T-helper 1 cell (primary cell): ENCODE data around the gene P3H2.

Experiments
- DNase-seq, 5 donors: peaks; one replicate each; pipeline ENCODE4 v3.0.0-alpha.2; 2012 to 2020

The P3H2 gene

DNA sequence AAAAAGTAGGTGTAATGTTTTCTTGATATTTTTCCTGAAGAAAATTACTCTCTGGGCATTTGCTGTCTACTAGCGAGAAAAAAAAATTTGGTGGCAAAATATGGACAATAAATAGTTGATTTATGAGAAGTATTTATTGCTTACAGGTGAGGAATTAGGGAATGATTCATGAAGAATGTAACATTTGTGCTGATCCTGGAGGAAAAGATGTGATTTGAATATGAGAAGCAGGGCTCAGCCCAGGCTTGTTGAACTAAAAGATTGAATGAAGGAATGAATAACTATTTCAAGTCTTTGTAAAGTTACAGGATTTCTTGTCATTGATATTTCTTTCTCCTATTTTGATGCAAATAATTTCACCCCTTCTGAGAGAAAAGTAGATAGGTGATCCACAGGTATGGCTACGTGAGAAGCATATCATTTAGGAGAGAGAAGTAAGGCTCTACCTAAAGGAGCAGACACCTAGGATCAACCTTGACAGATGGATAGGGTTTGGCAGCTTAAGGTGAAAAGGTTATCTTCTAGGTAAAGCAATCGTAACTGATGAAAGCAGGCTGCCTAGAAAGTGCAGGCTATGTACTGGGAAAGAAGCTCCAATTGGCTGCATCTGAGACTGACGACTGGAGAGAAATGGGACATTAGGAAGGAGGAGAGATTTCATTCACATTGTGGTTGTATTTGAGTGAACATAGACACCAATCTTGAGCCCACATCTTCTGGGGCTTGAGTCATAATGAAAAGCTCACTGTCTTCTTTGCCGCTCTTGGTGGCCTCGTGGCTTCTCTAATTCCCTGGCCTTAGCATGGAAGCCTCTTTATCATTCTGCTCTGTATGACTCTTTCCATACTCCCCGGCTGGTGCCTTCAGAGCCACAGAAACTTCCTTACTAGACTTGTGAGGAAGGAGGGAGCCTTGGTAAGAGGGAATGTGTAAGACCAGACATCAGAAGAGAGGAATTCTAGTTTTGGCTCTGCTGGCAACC lies 106.5 kb downstream of the P3H2 start:
- DNase-seq: no peak

DNA sequence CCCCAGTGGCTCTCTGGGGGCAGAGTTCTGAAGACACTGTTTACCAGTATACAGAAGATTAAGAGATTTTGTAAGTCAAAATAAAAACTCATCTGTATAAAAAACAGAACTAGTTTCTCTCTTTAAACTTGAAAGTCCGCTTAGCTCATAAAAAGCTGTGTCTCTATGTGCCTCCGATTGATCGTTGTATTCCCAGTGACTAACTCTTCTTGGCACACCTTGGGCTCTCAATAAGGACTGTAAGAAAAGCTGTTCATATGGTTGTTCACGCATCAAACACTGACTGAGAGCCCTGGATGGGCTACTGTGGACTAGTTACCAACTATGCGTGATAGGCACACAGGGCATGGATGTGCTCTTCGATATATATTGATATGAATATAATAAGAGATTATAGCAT lies 107.9 kb downstream of the P3H2 start:
- DNase-seq: no peak

DNA sequence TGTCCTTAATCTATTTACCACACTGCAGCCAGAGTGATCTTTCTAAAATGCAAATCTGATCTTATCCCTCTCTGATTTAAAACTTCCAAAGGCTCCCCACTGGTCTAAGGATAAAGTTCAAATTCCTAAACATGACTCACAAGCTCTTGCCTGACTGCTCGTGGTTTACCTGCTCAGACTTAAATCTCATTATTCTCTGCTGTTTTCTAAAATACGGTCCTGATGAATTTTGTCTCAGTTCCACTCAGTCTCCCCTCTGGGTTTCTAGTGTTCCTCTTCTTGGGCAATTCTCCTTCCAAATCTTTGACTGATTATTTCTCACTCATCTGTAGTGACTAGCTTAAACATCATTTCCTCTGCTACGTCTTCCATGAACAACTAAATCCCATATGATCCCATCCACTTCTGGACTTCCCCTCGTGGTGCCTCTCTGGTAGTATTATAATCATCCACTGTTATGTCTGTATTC lies 108.3 kb downstream of the P3H2 start:
- no peak for DNase-seq

DNA sequence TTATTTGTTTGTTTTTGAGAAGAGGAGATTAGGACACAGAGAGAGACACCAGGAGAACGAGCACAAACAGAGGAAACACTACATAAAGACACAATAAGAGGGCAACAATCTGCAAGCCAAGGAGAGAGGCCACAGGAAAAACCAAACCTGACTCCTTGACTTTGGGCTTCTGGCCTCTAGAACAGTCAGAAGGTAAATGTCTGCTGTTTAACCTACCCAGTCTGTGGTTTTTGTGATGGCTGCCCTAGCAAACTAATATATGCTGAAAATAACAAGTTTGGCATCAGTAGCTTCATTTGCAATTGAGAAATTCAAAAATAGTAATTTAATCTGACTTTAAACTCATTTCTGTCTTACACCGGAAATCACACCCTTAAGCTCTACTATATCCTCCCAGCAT lies 110.2 kb downstream of the P3H2 start:
- DNase-seq: no peak

DNA sequence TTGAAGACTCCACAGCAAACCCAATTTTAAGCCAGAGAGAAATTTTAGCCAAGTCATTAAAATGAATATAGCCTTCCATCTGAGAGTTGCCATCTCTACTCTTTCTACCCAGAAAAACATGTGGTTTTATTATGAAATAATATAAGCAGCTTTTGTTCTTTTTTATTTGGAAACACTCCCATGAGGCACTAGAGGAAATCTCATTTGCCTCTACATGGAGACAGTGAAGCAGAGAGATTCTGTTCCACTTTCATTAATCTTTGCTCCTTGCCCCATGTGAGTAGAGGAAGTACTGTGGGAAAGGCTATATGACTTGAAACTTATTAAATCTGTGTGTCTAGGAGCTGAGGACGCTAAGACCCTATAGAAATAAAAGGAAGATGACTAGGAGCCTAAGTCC lies 111.1 kb downstream of the P3H2 start:
- DNase-seq: no peak

DNA sequence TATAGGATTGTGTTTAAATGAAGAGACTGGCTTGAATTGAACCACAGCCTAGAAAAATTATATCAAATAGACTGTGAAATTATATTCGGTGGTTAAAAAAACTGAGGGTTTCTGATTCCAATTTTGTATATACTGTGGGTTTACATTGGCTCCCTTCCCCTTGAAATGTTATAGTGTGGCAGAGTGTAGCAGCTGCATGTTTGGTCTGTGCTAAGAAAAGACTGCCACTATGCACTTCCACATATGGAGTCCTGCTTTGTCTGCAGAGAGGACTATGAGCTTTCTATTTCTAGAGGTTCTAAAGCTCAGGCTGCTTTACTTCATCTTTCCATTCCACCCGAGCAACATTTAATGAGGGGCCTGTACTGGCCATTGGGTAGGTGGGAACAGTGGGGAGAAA lies 112.3 kb downstream of the P3H2 start:
- DNase-seq: no peak

DNA sequence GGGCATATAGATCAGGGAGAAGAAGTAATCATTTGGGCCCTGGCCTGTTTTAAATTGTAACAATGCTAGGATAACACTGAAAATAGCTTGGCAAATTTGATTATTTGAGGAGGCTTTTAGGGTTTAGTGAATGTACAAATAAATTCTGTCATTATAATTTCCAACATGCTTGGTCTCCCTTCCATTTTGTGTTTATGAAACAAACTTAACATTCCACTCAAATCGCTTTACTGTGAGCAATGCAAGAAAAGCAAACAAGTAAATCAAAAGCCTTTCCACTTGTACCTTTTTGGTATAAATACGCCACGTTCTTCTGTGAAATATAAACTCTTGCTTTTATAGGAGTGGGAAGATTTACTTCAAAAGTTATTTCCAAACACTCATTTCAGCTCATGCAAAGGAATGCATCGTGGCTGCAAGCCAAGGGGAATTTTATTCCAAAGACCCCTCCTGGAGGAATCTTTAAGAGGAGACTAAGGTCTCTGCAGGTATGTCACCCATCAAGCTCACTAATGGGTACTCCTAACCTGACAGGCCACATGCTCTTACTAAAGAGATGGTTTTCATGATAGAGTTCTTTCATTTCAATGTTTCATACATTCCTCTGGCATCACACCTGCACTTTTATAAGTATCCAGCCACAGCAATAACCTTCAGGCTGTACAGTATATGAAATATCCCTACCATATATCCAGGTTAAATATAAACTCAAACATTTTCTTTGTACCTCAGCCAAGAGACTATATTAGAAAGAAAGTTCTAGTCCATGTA lies 115.2 kb downstream of the P3H2 start:
- DNase-seq: no peak

DNA sequence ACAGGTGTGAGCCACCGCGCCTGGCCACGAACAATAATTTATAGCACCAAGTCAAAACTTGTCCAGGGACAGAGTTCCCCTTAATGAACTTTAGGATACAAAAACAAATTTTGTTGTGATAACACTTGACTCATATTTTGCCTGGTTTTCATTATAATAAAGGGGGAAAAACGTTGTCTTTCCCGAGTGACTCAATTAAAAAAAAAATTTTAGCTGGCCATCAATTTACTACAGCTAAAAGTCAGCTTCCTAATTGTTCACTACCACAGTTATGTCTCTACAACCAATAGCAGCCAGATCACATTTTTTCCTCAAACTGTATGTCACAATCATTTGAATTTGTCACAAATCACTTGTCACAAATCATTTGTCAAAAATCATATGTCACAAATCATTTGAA lies 116.0 kb downstream of the P3H2 start:
- DNase-seq: no peak

DNA sequence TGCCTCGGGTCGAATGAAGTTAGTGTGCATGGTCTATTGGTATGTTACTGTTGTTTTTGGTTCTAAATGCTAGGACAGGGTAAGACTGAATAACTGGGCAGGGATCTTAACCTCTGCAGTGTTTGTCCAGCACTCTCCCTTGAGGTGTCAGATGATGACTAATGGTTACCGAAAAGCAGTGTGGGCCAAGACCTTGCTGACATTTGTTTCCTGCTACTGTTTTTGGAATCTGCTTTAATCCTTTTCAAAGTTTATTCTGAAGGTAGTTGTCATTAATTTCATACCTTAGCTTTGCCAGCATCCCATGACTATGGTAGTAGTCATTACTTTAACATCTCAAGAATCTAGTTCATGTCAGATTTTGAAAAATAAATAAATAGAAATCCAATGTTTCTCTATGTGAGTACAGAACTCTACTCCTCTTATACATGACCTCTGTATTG lies 117.0 kb downstream of the P3H2 start:
- no peak for DNase-seq

DNA sequence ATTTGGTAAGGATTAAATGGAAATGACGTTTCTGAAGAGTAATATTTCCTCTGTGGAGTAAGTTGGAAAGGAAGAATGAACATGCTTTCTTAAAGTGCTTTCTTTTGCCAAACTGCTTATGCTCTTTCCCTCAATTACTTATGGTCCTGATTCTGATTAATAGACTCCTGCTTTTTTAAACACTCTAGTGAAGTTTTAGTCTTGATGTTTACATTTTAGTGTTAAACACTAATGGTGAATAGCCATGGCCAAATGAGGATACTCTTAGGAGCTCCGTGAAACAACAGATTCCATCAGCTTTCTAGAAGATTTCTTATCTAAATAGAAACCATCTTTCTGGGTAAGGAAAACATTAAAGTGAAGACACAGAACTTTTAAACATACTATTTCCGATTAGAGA lies 117.6 kb downstream of the P3H2 start:
- DNase-seq: no peak

DNA sequence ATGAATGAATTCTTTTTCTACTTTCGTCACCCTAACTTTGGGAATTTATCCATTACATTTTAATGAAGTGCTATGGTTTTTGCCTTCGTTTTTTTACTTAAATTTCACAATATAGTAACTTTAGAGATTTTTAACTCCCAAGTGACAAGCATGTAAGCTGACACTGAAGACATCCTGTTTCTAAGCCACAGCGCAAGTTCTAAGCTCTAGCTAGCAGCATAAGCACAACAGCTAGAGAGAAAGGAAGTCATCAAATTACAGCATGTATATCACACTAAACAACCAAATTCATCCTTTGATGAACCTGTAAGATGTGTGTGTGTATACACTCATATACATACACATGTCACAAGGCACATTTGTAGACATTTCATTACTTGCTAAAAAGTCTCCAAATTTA lies 119.3 kb downstream of the P3H2 start:
- no peak for DNase-seq

DNA sequence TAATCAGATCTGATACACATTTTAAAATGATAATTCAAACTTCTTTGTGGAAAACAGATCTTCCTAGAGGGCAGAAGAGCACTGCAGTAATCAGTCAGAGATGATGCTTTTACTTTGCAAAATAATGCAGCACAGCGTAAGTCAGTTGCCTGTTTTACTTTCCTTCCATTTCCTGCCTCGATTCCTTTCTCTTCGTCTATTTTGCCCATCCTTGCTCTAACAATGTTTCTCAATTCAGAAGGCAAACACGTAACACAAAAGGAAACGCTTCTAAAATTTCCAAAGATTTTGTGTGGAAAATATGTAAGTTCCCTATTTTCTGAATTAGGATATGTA lies 119.9 kb downstream of the P3H2 start:
- no peak for DNase-seq

DNA sequence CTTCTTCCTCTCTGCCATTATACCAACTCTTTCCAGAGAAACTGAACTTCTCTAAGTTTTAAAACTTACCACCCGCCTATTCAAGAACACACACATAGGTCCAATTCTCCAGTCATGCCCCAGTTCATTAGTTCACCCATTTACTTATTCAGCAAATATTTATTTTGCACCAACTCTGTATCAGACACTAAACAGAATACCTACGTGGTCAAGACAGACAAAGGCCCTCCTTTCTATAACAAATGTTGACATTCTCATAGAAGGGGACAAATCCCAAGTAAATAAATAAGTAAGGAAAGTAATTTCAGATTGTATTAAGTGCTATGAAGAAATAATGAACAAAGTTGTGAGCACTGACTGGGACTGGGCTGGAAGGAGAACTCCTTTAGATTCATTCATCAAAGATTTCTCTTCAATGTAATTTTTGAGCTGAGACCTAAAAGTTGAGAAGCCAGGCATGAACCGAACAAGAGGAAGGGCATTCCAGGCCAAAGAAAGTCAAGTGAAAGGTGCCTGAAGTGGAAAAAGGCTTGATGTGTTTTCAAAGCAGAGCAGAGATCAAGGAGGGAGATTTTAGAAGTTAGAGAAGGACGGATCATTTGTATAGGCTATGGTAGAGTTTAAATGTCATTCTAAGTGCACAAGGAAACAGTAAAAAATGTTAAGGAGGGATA lies 120.4 kb downstream of the P3H2 start:
- DNase-seq: no peak

DNA sequence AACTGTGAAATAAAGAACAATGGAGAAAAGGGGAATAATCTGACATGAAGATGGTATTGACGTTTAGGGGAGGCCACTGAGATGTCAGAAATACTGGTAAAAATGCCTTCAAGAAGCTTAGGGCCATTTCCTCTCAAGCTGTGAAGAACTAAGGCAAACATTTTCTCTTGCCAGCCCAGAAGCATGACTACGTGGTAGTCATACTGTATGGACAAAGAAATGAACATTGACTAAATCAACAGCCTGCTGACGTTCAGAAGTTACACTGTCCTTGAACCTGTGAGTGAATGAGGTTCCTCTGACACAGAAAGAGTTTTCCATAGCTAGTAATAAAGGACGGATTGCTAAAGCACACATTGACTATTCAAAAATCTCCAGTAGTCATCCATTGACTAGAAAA lies 121.0 kb downstream of the P3H2 start:
- no peak for DNase-seq

DNA sequence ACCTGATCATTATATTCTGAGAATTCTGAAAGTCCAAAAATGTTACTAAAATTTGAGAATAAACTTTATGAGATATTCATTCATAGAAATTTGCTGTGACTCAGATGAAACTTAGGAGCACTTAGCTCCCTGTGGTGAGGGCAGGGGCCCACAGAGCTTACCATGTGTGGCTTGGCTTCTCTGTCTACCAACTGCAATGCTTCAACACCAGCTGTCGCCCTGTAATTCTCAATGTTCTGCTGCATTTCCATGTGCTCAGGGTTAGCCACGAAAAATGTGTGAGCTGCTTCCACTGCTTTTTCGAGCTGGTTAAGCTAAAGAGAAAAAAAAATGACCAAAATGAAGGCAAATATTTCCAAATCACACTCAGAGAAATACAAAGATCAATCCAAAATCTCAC lies 125.6 kb downstream of the P3H2 start:
- no peak for DNase-seq

DNA sequence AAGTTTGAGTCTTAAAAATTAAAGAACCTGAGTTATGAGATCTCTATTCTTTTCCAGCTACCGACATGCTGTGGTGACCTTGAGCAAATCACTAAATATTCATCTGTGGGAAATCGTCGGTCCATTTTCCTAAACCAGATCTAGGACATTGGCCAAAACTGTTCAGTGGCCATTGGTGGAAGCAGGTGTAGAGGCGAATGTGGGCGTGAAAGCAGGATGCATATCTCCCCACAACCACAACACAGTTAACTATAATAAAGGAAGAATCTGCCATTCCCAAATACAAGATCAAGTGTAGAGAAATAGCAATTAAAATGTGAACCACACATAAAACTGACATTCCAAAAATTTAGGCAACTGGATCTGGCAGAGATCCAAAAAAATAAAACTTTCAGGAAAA lies 129.9 kb downstream of the P3H2 start:
- DNase-seq: no peak

DNA sequence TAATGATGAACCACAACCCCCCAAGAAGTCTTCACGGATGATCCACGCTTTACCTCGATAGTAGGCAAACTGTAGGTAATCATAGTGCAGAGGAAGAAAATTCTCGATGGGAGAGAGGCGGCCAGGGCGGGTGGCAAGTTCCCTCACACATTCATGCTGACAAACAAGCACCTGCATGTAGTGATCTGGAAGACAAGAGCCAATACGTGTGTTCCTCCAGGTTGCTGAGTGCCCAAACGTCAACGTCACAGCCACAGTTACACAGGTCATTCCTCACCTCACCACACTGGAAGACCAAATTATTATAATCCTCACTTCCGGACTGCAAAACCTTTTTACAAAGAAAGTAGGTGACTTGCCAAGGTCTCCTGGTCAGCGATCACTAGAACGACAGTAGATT lies 131.8 kb downstream of the P3H2 start:
- no peak for DNase-seq

DNA sequence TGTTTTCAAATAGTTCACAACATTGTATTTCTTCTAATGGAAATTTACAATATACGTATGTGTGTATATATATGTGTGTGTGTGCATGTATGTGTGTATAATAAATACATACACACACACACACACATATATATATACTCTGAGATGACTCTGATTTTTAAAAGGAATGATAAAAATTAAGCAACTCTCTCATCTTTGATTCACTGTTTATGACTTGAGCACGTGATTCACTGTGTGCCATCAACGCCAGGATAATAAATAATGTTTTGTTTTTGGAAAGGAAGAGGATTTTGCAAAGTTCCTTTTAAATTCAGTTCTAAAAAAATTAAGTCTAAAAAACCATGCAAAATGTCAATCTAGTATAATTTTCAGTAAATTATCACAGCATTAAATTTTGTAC lies 132.4 kb downstream of the P3H2 start:
- no peak for DNase-seq

DNA sequence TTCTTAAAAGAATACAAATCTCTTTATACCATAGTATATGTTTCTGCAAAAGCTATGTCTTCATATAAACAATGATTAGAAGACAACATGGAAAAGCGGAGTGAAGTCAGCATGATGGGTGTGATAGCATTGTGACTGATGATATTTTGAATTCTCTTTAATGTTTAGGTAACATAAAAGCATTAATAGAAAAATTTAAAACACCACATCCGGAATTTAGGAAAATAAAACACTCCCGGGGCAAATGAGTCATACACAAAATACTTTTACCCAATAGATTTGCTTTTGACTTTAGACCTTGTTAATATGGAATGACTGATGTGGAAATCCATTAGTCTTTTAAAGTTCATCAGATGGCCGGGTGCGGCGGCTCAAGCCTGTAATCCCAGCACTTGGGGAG lies 134.7 kb downstream of the P3H2 start:
- DNase-seq: no peak

DNA sequence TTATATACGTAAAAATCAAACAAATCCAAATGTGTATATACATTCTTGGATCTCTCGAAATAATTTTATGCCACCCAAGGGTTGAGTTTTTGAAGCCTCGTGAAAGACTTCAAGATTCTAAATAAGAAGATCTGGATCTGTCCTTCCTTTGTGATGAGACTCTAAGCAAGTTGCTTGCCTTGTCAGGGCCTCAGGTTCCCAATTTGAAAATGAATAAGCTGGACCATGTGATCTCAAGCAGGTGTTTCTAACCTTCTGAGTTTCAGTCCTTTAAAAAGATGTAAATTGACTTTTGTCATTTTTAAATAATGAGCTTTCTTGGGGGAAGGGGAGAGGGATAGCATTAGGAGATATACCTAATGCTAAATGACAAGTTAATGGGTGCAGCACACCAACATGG lies 137.1 kb downstream of the P3H2 start:
- DNase-seq: no peak

DNA sequence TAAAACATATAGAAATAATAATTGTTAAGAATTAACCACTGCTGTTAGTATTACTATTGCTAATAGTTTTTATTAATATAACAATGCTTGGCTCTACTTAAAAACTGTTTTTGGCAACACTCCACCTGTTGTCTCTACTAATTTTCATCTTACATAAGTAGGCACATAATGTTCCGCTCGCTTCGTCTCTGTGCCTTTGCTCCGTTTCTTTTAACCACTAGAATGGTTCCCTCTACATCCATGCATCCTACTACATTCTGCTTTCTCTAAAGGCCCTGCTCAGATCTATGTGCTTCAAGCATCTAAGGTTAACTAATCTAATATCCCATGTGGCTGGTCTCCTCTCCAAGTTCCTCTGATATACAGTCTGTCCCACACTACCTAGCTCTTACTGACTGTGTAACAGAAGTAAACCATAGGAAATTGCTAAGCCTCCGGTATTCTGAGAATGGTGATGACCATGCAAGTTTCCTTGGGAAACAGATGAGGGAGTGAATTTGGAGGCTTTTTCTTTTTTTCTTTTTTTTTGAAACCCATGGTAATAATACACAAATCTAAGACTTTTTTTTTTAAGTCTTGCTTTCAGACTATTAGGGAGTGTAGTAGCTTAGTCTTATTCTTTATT lies 138.3 kb downstream of the P3H2 start:
- DNase-seq: no peak

DNA sequence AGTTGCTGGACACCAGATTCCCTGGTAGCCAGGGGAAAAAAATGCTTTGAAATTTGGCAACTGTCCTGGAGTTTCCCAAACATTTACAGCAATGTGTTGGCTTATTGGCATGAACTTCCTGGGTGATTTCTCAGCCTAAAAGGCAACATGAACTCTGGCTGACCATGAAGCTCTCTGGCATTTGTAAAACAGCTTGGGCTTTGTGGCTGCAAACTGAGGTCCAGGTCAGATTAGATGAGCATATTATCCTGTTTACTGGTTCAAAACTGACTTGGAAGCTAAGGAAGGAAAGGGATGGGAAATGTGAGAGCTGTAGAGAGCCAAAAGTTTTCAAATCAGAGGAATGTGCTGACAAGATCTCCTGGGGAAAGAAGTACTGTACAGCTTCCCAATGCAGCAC lies 139.0 kb downstream of the P3H2 start:
- no peak for DNase-seq

DNA sequence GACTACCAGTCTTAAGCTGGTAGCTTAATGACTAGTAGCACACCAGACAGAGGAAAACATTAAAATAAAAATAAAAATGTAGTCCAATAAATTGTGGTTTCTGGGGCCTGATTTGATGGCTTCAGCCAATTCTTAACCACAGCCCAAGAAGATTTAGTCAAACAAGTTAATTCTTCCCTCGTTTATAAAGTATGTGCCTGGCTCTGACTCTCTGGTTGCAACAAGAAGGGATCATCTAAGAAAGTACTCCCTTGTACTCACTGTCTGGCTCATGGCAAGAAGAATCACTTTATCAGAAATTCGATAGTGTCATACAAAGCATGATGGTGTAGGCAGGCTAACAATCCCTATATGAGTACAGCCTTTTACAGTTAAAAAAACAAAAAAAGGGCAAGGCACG lies 141.9 kb downstream of the P3H2 start:
- no peak for DNase-seq
